Keratinocyte (primary cell): ENCODE measurements around the gene DEDD. TPM values are rescaled to one million over a fixed set of nuclear protein-coding genes. Genes with fewer than 3 reads are reported as not detected.

Experiments used
- DNase-seq: peaks from one replicate; pipeline ENCODE4 v3.0.0-alpha.2; 2011; ENCODE audit warnings: low read depth, missing footprints, low spot score
- FAIRE-seq: peaks from 2 replicates; lab custom pipeline; 2011; peaks lifted over from hg19 to GRCh38; lab: Jason Lieb, UNC
- H2AFZ ChIP-seq: 2 replicates; pipeline ENCODE4 v1.6.0; 2012; ENCODE audit warnings: low read length, control low read depth, inconsistent platforms; ENCODE audit not compliant: control insufficient read depth
- H3K27ac ChIP-seq: 2 replicates; pipeline ENCODE4 v1.5.1; 2011; ENCODE audit warnings: low read length; ENCODE audit not compliant: control insufficient read depth, insufficient read depth
- H3K27me3 ChIP-seq: 3 replicates; pipeline ENCODE4 v1.6.0; 2011; ENCODE audit warnings: low read length; ENCODE audit not compliant: control insufficient read depth, insufficient read depth; ENCODE audit errors: extremely low read depth
- H3K36me3 ChIP-seq, 2 experiments: 2 replicates in 1 of 2; 3 replicates in 1 of 2; pipeline ENCODE4 v1.5.1; 2011; ENCODE audit warnings: low read length in 2 of 2, mild to moderate bottlenecking in 1 of 2; ENCODE audit not compliant: control insufficient read depth in 2 of 2, insufficient read depth in 2 of 2; ENCODE audit errors: extremely low read depth in 1 of 2
- H3K4me1 ChIP-seq: 3 replicates; pipeline ENCODE4 v1.5.1; 2011; ENCODE audit warnings: low read length; ENCODE audit not compliant: control insufficient read depth, insufficient read depth; ENCODE audit errors: extremely low read depth
- H3K4me2 ChIP-seq: 3 replicates; pipeline ENCODE4 v1.6.0; 2011; ENCODE audit warnings: low read depth, low read length; ENCODE audit not compliant: control insufficient read depth, insufficient read depth; ENCODE audit errors: extremely low read depth
- H3K4me3 ChIP-seq, 3 experiments: fragments of 200-600 bp in 1 of 3; sonication (generic) in 1 of 3; 2 replicates in 2 of 3; 3 replicates in 1 of 3; pipeline ENCODE4 v1.5.1; 2011 to 2016; ENCODE audit warnings: low read length in 3 of 3, mild to moderate bottlenecking in 3 of 3, control low read depth in 2 of 3, inconsistent platforms in 1 of 3, low read depth in 1 of 3, mixed read lengths in 1 of 3, mixed run types in 1 of 3, moderate library complexity in 1 of 3; ENCODE audit not compliant: control insufficient read depth in 2 of 3, insufficient read depth in 2 of 3; ENCODE audit errors: extremely low read depth in 1 of 3
- H3K79me2 ChIP-seq: 2 replicates; pipeline ENCODE4 v1.6.0; 2012; ENCODE audit warnings: low read length; ENCODE audit not compliant: control insufficient read depth, insufficient read depth
- H3K9ac ChIP-seq: 3 replicates; pipeline ENCODE4 v1.6.0; 2011; ENCODE audit warnings: low read length; ENCODE audit not compliant: control insufficient read depth, insufficient read depth; ENCODE audit errors: extremely low read depth
- H3K9me1 ChIP-seq: 3 replicates; pipeline ENCODE4 v1.6.0; 2011; ENCODE audit warnings: low read length; ENCODE audit not compliant: control insufficient read depth, insufficient read depth; ENCODE audit errors: extremely low read depth
- H3K9me3 ChIP-seq: 2 replicates; pipeline ENCODE4 v1.5.1; 2012; ENCODE audit warnings: low read depth, low read length; ENCODE audit not compliant: control insufficient read depth
- H4K20me1 ChIP-seq: 3 replicates; pipeline ENCODE4 v1.6.0; 2011; ENCODE audit warnings: low read length; ENCODE audit not compliant: control insufficient read depth, insufficient read depth; ENCODE audit errors: extremely low read depth
- CTCF ChIP-seq, 3 experiments: IDR thresholded peaks in 1 of 3; conservative IDR thresholded peaks in 1 of 3; optimal IDR thresholded peaks in 1 of 3; 2 replicates in 2 of 3; 3 replicates in 1 of 3; pipeline versions ENCODE3 to v1.5.1; 2011; ENCODE audit warnings: low read length in 3 of 3, mild to moderate bottlenecking in 3 of 3, moderate library complexity in 2 of 3, control low read depth in 1 of 3, inconsistent platforms in 1 of 3; ENCODE audit not compliant: insufficient read depth in 2 of 3; ENCODE audit errors: extremely low read depth in 1 of 3
- EZH2 ChIP-seq: IDR thresholded peaks from one replicate; pipeline ENCODE4 v1.6.1; 2012; ENCODE audit warnings: inconsistent platforms, mild to moderate bottlenecking, low read length, moderate library complexity
- dilution Hi-C: fragments of 300-500 bp; cut with MboI; formaldehyde crosslinking; loops from one replicate; pipeline ENCODE4 v1.7.0; 2020; ENCODE audit warnings: low sequenced_read_pairs; ENCODE audit not compliant: extremely low pct_ligation_motif_present
- polyA plus RNA-seq, 5 experiments: library from polyadenylated mRNA; depleted of rRNA in 3 of 5; stranded (reverse) in 3 of 5; stranded (forward) in 1 of 5; unstranded in 1 of 5; fragments of >200 nt; gene quantifications; 1 replicate in 1 of 5; 2 replicates in 3 of 5; 3 replicates in 1 of 5; pipeline versions ENCODE4 v1.2.1 to v1.2.3, GENCODE V29; 2011 to 2012; ENCODE audit warnings: missing spikeins in 2 of 5, low read depth in 1 of 5, low replicate concordance in 1 of 5

The DEDD gene
- polyA plus RNA-seq, 1 donor (not counting 4 experiments of a cell fraction or from before 2014, with no cell fraction given) = 33.0 TPM

GRCh38 chr1:161131523-161132409, 701 bp downstream of the DEDD start:
- Histone ChIP-seq H3K4me3 (peak overlapping the region; percentile 79 to 98 (median 91)), H3K4me2 (peak overlapping the region; percentile 90), H3K4me1 (no peaks in the 10 kb centered on the region), H3K9me3 (no peaks in the 10 kb centered on the region), H3K27me3 (no peaks in the 10 kb centered on the region), H3K9me1 (no peaks in the 10 kb centered on the region), H3K9ac (peak overlapping the region; percentile 91), H3K27ac (peak overlapping the region; percentile 91), H4K20me1 (no peaks in the 10 kb centered on the region), H2AFZ (peak overlapping the region; percentile 65), H3K79me2 (peaks cover 60% of the 10 kb centered on the region), H3K36me3 (peaks cover 1 to 14% of the 10 kb centered on the region in 2 experiments)
- TF ChIP-seq CTCF (optimal IDR thresholded peaks at IDR 0.05 in 1 of 3, IDR thresholded peaks at IDR 0.05 in 1 of 3, conservative IDR thresholded peaks at IDR 0.05 in 1 of 3; ENCODE audit: extremely low read depth in 1 of 3, insufficient read depth in 2 of 3, low read length in 3 of 3) (no peak), EZH2 (no peak)
- DNase-seq (no peak), FAIRE-seq (no peak)
- dilution Hi-C loops = no loop called here

GRCh38 chr1:161130266-161130665, 2.2 kb downstream of the DEDD start:
- no peak overlapping the region for H3K4me2 ChIP-seq
- no peak for DNase-seq
- no peak overlapping the region for H3K27ac ChIP-seq
- no peaks in the 10 kb centered on the region for H4K20me1 ChIP-seq
- no peaks in the 10 kb centered on the region for H3K4me1 ChIP-seq
- H3K79me2 ChIP-seq = peaks cover 68% of the 10 kb centered on the region
- no peaks in the 10 kb centered on the region for H3K9me3 ChIP-seq
- H3K36me3 ChIP-seq = peaks cover 1 to 21% of the 10 kb centered on the region in 2 experiments
- H3K9me1 ChIP-seq = no peaks in the 10 kb centered on the region
- H2AFZ ChIP-seq = no peak overlapping the region
- dilution Hi-C loops = no loop called here
- TF ChIP-seq CTCF (optimal IDR thresholded peaks at IDR 0.05 in 1 of 3, IDR thresholded peaks at IDR 0.05 in 1 of 3, conservative IDR thresholded peaks at IDR 0.05 in 1 of 3; ENCODE audit: extremely low read depth in 1 of 3, insufficient read depth in 2 of 3, low read length in 3 of 3) = no peak
- TF ChIP-seq EZH2 = no peak
- H3K27me3 ChIP-seq = no peaks in the 10 kb centered on the region
- H3K4me3 ChIP-seq = no peak overlapping the region
- H3K9ac ChIP-seq = no peak overlapping the region
- no peak for FAIRE-seq
